GM21619 (cell line): ENCODE results near the gene HNRNPUL2.
"Not testable (repeated sequence)": the region's sequence is repeated elsewhere in the genome, so short reads cannot be mapped to it uniquely, and the experiment has no call there.

ENCODE experiments used
- ATAC-seq: cut with Tn5 transposase; IDR thresholded peaks from one replicate; pipeline ENCODE4 v1.9.1; 2021; ENCODE audit not compliant: unreplicated experiment

Gene HNRNPUL2

DNA sequence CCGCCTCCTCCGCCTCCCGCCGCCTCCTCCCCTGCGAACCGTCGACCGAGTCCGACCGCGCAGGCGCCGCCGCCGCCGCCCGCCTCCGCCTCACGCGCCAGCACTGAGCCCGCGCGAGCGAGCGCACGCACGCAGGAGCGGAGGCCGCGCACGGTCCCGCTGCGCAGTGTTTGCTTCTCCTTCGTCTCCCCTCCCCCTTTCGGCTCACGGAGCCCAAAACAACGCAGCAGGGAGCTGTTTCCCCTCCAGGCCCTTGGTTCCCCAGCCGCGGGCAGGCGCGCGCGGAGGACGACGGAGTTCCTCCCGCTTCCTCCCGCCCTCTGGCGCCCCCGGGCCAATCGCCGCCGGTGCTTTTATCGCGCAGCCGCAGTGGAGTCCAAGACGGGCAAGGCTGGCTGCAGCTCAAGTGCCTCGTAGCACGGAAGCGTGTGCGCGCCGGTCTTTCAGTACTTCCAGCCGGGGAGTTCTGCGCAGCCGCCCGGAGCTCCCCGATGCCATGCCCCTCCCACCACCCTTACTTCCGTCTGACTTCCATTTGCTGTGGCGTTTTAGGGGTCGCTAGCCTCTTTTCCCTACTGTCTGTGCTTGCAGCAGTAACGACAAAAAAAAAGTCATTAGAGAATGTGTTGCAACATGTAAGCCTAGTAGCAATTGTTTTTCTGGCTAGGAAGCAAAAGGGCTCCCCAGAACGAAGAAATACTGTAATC lies at the start of gene HNRNPUL2:
Gene HNRNPUL2 (minus strand): TSS at position 293 of the 707 bp plus-strand sequence. CDS start 301 bp downstream, outside the sequence.
- peak; percentile 65 for ATAC-seq

DNA sequence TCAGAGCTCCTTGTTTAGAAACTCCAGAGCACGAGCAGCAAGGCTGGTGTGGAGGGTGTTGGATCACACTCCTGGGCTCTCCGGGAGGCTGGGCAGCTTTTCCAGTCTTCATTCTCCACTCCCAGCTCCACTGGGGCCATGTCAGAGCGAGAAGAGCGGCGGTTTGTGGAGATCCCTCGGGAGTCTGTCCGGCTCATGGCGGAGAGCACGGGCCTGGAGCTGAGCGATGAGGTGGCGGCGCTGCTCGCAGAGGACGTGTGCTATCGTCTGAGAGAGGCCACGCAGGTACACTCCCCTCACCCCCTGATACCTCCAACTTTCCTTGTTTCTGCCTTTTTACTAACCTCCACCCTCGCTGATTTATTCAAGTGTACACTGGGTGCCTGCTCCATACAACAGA lies 48.4 kb upstream of the HNRNPUL2 start:
- ATAC-seq: no peak

GRCh38 chr11:62774407-62774806 lies 47.1 kb upstream of the HNRNPUL2 start:
- no peak for ATAC-seq

- ATAC-seq: peak; percentile 82
Measured at GRCh38 chr11:62771144-62772021, 44.1 kb upstream of the HNRNPUL2 start, which contains the start of gene TAF6L. TAF6L (plus strand) TSS chr11:62771396; CDS start chr11:62775784, 4,388 bp downstream.

DNA sequence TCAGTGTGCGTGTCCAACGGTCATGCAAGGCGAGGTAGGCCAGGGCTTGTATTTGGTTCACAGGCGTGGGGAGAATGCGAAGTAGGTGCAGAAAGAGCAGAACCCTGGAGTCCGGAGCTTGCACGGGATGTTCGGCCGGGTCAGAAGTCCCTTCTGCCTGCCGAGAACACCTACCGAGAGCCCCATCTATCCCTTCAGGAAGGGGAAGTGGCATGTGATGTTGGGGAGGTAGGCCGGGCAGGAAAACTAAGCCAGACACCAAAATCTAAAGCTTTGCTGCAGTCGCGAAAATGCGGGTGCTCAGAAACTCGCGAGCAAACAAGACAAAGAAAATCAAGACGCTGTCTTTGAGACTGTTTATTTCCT lies 43.5 kb upstream of the HNRNPUL2 start:
- ATAC-seq: peak; percentile 1

GRCh38 chr11:62760867-62761227 lies 33.6 kb upstream of the HNRNPUL2 start:
- ATAC-seq: not testable (repeated sequence)

DNA sequence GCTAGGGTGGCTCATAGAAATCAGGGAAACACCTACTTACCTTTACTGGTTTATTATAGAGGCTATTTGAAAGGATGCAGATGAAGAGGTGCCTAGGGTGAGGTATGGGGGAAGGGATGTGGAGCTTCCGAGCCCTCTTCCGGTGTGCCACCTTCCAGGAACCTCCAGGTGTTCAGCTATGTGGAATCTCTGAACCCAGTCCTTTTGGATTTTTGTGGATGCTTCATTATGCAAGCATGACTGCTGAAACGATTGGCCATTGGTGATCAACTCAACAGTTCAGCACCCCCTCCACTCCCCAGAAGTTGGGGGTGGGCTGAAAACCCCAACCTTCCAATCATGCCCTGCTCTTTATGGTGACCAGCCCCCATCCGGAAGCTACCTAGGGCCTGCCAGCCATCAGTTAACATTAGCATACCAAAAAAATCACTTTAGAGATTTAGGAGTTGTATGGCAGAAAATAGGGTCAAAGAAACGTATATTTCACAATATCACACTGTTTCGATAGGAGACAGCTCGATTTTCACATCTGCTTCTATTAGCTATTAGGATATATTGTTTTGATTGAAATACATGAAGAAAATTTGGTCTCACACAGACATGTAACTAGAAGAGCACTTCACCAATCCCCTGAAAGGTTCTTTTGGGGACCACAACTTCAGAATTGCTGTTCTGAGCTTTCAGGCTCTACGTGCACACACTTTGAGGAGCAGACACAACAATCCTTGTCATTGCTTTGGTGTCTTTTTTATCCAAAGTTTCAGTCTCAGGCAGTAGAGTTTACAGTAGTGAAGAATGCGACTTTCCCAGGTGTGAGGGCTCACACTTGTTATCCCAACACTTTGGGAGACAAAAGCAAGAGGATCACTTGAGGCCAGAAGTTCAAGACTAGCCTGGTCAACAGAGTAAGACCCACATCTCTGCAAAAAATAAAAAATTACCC lies 30.9 kb upstream of the HNRNPUL2 start:
- ATAC-seq: no peak

- no peak for ATAC-seq
Measured at GRCh38 chr11:62755086-62755615, 27.9 kb upstream of the HNRNPUL2 start.

GRCh38 chr11:62753736-62754603 lies 26.7 kb upstream of the HNRNPUL2 start, which contains the start of gene ZBTB3:
ZBTB3 (minus strand) TSS chr11:62754160; CDS start chr11:62753664, 496 bp downstream.
- ATAC-seq: peak; percentile 92

- no peak for ATAC-seq
Measured at GRCh38 chr11:62752994-62753735, 25.9 kb upstream of the HNRNPUL2 start.

DNA sequence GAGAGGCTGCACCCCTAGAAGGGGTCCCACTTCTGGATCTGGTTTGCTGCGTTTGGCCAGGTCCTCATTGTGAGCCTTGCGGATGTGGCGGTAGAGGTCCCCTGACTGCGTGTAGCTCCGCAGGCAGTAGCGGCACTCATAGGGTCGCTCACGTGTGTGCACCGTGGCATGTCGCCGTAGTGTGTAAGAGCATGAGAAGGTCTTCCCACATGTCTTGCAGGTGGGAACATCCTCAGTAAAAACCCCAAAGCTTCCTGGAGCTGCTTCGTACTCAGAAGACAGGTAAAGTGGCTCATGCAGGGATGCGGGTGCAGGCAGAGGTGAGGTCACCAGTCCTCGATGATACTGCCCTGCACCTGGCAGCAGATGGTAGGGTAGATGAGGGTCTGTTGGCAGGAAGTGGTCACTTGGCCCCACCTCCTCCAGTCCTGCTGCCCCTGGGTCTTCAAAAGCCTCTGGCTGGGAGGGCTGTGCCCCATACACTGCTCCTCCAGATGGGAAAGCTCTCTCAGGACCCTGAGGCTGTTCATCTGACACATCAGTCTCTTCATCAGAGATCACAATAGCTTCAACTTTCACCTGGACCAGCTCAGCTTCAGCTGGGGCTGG lies 25.0 kb upstream of the HNRNPUL2 start:
- ATAC-seq: no peak

- ATAC-seq: not testable (repeated sequence)
Measured at GRCh38 chr11:62749931-62750330, 22.7 kb upstream of the HNRNPUL2 start.

- ATAC-seq: no peak
Measured at GRCh38 chr11:62747475-62748160, 20.4 kb upstream of the HNRNPUL2 start.

DNA sequence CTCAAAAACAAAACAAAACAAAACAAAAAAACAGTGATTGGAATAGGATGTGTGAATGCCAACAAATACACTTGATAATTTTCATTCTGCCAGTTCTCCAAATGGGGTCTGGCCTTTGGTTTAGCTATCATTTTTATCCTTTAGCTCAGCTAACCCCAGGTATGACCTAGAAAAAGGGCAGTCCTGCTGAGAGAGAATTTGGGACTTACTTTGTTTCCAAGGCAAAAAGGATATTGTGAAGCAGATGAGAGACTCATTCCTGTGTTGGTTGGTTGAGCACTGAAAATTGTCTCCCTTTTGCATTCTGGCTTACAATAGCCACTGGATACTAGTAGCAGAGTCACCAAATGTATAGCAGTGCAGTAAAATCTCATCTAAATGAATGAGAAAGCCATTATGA lies 9.9 kb upstream of the HNRNPUL2 start:
- ATAC-seq: no peak

DNA sequence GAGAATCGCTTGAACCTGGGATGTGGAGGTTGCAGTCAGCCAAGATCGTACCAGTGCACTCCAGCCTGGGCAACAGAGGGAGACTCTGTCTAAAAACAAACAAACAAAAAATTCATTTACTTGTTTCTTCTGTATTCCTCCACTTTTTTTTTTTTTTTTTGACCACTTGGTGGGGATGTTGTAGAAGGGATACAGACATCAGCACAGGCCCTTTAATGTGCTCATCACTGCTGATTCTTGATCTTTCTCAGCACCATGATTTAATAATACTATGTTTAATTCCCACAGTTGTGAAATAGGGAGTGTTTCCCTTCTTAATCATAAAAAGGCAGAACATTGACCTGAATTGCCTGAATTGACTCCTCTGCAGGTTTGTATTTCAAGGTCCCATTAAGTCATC lies 5.6 kb upstream of the HNRNPUL2 start:
- no peak for ATAC-seq

GRCh38 chr11:62730076-62730475 lies 2.8 kb upstream of the HNRNPUL2 start:
- ATAC-seq: not testable (repeated sequence)

DNA sequence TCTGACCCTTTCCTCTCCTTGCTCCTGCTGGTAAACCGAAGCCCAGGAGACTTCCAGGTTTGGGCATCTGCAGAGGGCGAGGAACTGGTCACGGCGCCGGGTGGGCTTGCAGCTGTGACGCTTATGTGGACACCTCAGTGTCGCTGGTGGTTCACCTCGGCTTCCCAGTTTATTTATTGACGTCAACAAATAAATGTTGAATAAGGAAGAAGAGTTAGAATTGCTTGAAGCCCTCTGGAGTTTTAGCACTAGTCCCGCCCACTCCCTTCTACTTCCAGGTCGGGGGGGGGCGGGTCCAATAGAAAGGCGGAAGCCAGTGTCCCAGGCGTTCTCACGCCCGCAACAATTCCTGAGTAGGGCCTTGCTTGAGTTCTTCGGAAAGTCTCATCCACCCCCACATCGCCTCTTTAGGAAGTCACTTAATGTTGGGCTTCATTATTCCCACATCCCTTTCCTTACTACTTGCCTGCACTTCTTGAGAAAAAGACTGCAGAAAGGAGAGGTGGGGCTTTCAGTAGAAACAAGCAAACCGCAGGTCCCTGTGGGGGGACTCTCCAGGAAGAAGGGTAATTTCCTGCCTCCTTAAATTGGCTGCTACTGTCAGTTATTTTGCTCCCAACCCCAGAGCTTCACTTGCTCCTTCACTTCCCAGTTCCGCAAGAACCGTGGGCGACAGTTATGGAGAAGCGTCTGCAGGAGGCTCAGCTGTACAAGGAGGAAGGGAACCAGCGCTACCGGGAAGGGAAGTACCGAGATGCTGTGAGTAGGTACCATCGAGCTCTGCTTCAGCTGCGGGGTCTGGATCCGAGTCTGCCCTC lies 1.1 kb upstream of the HNRNPUL2 start, which contains the start of gene TTC9C:
Gene TTC9C (plus strand): TSS at position 316 of the 818 bp plus-strand sequence. CDS start 363 bp downstream, at position 679.
- peak; percentile 19 for ATAC-seq
